ENCODE results near the gene NAT10.

The NAT10 gene

GRCh38 chr11:34091825-34092224, 13.6 kb upstream of the NAT10 start:
- TF ChIP-seq CTCF (IDR thresholded peaks at IDR 0.05) = no peak

- TF ChIP-seq CTCF (IDR thresholded peaks at IDR 0.05) = no peak
Measured at GRCh38 chr11:34098813-34099212, 6.6 kb upstream of the NAT10 start.

- TF ChIP-seq CTCF (IDR thresholded peaks at IDR 0.05) = no peak
Measured at GRCh38 chr11:34104680-34105078, 750 bp upstream of the NAT10 start.

GRCh38 chr11:34105957-34106504, 602 bp downstream of the NAT10 start:
- TF ChIP-seq CTCF (IDR thresholded peaks at IDR 0.05) = no peak

GRCh38 chr11:34111722-34112270, 6.4 kb downstream of the NAT10 start:
- no peak for TF ChIP-seq CTCF (IDR thresholded peaks at IDR 0.05)

GRCh38 chr11:34114014-34114413, 8.6 kb downstream of the NAT10 start:
- no peak for TF ChIP-seq CTCF (IDR thresholded peaks at IDR 0.05)

GRCh38 chr11:34114471-34114870, 9.0 kb downstream of the NAT10 start:
- TF ChIP-seq CTCF (IDR thresholded peaks at IDR 0.05) = no peak

GRCh38 chr11:34120651-34121050, 15.2 kb downstream of the NAT10 start:
- no peak for TF ChIP-seq CTCF (IDR thresholded peaks at IDR 0.05)
